HepG2 (cell line): ENCODE measurements around the gene SAE1. TPM values are rescaled to one million over a fixed set of nuclear protein-coding genes. Genes with fewer than 3 reads are reported as not detected.

Experiments
- ASH2L ChIP-seq: fragments of 300-600, 200-600 bp; sonication (generic); IDR thresholded peaks from 2 replicates; pipeline ENCODE4 v1.7.0; 2017; ENCODE audit warnings: low read depth, mild to moderate bottlenecking, moderate library complexity, mixed read lengths, low read length; ENCODE audit not compliant: insufficient read length
- DMTF1 ChIP-seq: sonication (generic); formaldehyde crosslinking; IDR thresholded peaks from 2 replicates; pipeline ENCODE4 v1.4.0; 2020; ENCODE audit warnings: mild to moderate bottlenecking, missing genetic modification reagents
- DPF2 ChIP-seq: sonication (generic); formaldehyde crosslinking; IDR thresholded peaks from 2 replicates; pipeline ENCODE4 v1.4.0; 2020; ENCODE audit warnings: mild to moderate bottlenecking, low read depth, missing genetic modification reagents, borderline replicate concordance
- FOXJ3 ChIP-seq: sonication (generic); formaldehyde crosslinking; IDR thresholded peaks from 2 replicates; pipeline ENCODE4 v1.4.0; 2020; ENCODE audit warnings: missing genetic modification reagents, mild to moderate bottlenecking, borderline replicate concordance
- GMEB1 ChIP-seq: sonication (generic); formaldehyde crosslinking; IDR thresholded peaks from 2 replicates; pipeline ENCODE4 v1.5.1; 2020; ENCODE audit warnings: missing genetic modification reagents, mild to moderate bottlenecking, borderline replicate concordance
- HOXA5 ChIP-seq: sonication (generic); formaldehyde crosslinking; IDR thresholded peaks from 2 replicates; pipeline ENCODE4 v1.4.0; 2020; ENCODE audit warnings: missing genetic modification reagents
- IKZF5 ChIP-seq: IDR thresholded peaks from 2 replicates; pipeline ENCODE4 v1.6.1; 2018; ENCODE audit warnings: missing genetic modification reagents, mild to moderate bottlenecking, missing compliant biosample characterization
- KMT2B ChIP-seq: IDR thresholded peaks from 2 replicates; pipeline ENCODE4 v1.6.1; 2016; ENCODE audit warnings: missing genetic modification reagents, missing compliant biosample characterization
- MIER2 ChIP-seq: IDR thresholded peaks from 2 replicates; pipeline ENCODE4 v1.6.1; 2016; ENCODE audit warnings: missing biosample characterization, missing genetic modification reagents
- MZF1 ChIP-seq: sonication (generic); formaldehyde crosslinking; IDR thresholded peaks from 2 replicates; pipeline ENCODE4 v1.8.1; 2023; ENCODE audit warnings: mild to moderate bottlenecking, missing genetic modification reagents, borderline replicate concordance
- NCOA2 ChIP-seq: sonication (generic); formaldehyde crosslinking; IDR thresholded peaks from 2 replicates; pipeline ENCODE4 v1.8.0; 2022; ENCODE audit warnings: inconsistent platforms
- RNF219 ChIP-seq: sonication (generic); formaldehyde crosslinking; IDR thresholded peaks from 2 replicates; pipeline ENCODE4 v1.5.0; 2020; ENCODE audit warnings: mild to moderate bottlenecking, missing genetic modification reagents
- RXRB ChIP-seq: IDR thresholded peaks from 2 replicates; pipeline ENCODE4 v1.6.1; 2016; ENCODE audit warnings: borderline replicate concordance, missing genetic modification reagents, missing compliant biosample characterization
- ZNF687 ChIP-seq: sonication (generic); formaldehyde crosslinking; IDR thresholded peaks from 2 replicates; pipeline ENCODE4 v1.5.1; 2020; ENCODE audit warnings: mild to moderate bottlenecking, missing genetic modification reagents, moderate library complexity
- ZNF768 ChIP-seq: sonication (generic); formaldehyde crosslinking; IDR thresholded peaks from 2 replicates; pipeline ENCODE4 v1.4.0; 2020; ENCODE audit warnings: missing genetic modification reagents
- ZSCAN22 ChIP-seq: sonication (generic); formaldehyde crosslinking; IDR thresholded peaks from 2 replicates; pipeline ENCODE4 v1.4.0; 2020; ENCODE audit warnings: mild to moderate bottlenecking, missing genetic modification reagents
- polyA plus RNA-seq, 8 experiments: library from polyadenylated mRNA; depleted of rRNA in 3 of 8; stranded (reverse) in 7 of 8; unstranded in 1 of 8; fragments of >200 nt; fragmentation: Illumina TruSeq in 4 of 8; extraction: Trizol in 4 of 8; gene quantifications; 2 replicates each; pipeline versions ENCODE4 v1.2.1 to v1.2.3, GENCODE V29; 2011 to 2016; ENCODE audit warnings: low read depth in 4 of 8, missing spikeins in 1 of 8, mixed read lengths in 1 of 8; ENCODE audit not compliant: insufficient read depth in 1 of 8
- total RNA-seq, 5 experiments: library from RNA; depleted of rRNA; stranded (reverse); fragments of >200 nt; fragmentation: Illumina TruSeq; extraction: Trizol; gene quantifications; 2 replicates each; pipeline ENCODE4 v1.2.3, GENCODE V29; 2016; ENCODE audit warnings: low read depth in 1 of 5

SAE1 gene
- total and polyA plus RNA-seq, 2 of the 13 experiments (the other 11 are each of a cell fraction or from before 2014, with no cell fraction given) = 87.6 to 197 TPM

GRCh38 chr19:47226426-47227351 is 96.1 kb downstream of the SAE1 start (continued):
- TF ChIP-seq FOXJ3 (no peak), RNF219 (CRISPR knock-in tag) (no peak), HOXA5 (CRISPR knock-in tag) (no peak; the same call in 1 of the 2 replicates), RXRB (CRISPR knock-in tag) (peak; percentile 79), DMTF1 (CRISPR knock-in tag) (no peak), MZF1 (CRISPR knock-in tag) (no peak), MIER2 (no peak), ZNF768 (CRISPR knock-in tag) (peak; percentile 58; the same call in 1 of the 2 replicates), DPF2 (no peak), NCOA2 (CRISPR knock-in tag) (peak; percentile 54; the same call in 1 of the 2 replicates), ZSCAN22 (CRISPR knock-in tag) (0 out of 2 replicates have a peak, but pooled peaks have one; percentile 18), IKZF5 (CRISPR knock-in tag) (peak; percentile 54), GMEB1 (CRISPR knock-in tag) (no peak), KMT2B (CRISPR knock-in tag) (no peak), ASH2L (no peak), ZNF687 (CRISPR knock-in tag) (peak; percentile 69)
